Measurements from ENCODE around the gene RPS17.

Gene RPS17

DNA sequence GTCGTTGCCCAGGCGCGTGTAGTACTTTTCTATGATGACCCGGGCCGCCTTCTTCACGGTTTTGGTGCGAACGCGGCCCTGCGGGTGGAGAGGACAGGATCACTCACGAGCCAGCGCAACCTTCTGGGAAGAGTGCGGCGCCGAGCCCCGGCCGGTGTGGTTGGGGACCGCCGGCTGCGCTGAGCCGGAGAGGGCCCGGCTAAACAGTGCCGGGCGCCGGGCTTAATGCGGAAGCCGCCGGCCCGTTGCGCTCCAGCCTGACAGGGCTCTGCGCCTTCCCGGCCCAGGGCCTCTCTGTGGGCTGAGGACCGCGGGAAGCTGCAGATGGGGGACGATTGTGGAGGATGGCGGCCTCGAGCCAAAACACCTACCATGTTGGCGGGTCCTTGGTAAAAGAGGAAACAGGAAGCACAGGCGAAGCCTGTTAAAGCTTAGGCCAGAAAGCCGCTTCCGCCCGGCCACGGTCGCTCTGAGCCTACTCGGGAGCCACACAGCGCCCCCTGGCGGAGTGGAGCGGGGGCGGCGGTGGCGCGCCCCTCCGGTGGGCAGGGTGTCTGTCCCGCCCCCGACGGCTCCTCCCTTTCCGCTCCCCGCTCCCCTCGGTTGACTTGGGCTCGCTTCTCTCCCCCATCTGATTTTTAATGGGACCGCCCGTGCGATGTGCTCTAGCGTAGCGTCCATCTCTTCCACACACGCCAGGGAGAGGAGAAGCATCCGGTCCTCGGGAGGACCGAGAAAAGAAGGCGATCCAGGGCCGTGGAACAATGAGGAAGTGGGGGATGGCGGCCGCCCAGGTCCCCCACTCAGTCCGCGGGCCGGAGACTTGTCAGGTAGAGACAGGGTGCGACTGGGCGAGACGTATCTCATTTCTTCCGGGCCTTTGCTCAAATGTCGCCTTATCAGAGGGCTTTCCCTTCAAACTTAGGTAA is at the start of gene RPS17:
Gene RPS17, minus strand, starts transcription at position 403 of the 929 bp plus-strand sequence. Its CDS starts 29 bp downstream, at position 374.
- DNase-seq (ENCODE audit: low read depth) = peak; percentile 99

DNA sequence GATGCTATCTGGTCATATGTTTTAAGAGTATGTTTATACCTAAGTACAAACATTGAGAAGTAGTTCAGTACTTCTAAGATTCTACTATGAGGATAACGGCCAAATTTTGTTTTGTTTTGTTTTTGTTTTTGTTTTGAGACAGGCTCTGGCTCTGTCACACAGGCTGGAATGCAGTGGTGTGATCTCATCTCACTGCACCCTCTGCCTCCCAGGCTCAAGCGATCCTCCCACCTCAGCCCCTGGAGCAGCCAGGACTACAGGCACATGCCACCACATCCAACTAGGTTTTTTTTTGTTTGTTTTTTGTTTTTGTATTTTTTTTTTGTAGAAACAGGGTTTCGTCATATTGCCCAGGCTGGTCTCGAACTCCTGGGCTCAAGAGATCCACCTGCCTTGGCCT is 47.5 kb upstream of the RPS17 start:
- DNase-seq (ENCODE audit: low read depth) = no peak

DNA sequence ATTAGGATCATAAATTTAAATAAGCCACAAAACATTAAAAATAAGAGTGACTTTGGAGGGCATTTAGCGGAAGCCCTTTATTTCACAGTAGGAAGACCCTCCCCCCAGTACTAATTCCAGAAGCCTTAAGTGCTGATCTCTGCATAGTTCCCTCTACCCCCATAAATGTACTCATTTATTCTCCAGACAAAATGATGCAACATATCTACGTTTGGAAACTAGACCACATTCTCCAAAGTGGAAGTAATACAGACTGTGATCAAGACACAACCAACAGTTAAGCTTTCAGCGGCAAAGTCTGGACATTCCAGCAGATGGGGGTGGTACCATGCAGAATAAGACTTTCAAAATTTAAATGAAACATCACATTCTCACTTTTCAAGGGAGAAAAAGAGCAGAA is 44.8 kb upstream of the RPS17 start:
- no peak for DNase-seq (ENCODE audit: low read depth)

DNA sequence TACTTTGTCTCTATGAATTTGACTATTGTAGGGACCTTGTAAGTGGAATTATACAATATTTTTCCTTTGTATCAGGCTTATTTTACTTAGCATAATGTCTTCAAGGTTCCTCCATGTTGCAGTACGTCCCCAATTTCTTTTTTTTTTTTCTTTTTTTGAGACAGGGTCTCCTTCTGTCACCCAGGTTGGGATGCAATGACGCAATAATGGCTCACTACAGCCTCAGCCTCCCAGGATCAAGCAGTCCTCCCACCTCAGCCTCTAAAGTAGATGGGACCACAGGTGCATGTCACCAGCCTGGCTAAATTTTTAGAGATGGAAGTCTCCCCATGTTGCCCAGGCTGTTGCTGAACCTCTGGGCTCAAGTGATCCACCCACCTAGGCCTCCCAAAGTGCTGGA is 40.5 kb upstream of the RPS17 start:
- DNase-seq (ENCODE audit: low read depth) = no peak

DNA sequence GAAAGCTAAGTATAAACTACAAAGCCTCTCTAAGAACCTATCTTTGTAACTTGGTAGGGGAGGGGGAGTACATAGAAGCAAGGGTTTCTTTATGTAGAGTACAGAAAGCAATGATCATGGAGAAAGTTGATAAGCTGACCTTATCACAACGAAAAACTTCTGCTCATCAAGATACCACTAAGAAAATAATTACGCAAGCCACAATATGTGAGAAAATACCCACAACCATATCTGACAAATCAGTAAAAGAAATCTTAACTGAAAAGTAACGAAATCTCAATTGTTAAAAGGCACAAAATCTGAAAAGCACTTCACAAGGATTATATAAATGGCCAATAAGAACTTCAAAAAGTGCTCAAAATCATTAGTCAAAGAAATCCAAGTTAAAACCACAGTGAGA is 35.1 kb upstream of the RPS17 start:
- DNase-seq (ENCODE audit: low read depth) = no peak

DNA sequence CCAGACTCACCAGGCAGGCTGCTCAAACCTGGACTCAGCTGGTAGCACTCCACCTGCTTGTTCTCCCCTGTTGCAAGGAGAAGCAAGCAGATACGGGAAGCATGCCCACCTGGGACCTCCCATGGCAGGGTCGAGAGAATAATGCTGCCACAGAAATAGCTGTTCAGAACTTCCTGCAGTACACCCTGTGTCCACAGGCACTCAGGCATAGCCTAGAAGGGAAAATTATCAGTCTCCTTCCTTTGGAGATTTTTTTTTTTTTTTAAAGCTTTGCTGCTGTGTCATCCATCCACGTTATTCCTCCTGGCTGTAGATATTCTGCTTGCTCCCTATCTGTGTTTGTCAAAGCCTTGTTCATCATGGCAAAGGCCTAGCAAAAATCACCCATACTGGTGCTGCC is 32.7 kb upstream of the RPS17 start:
- DNase-seq (ENCODE audit: low read depth) = no peak

DNA sequence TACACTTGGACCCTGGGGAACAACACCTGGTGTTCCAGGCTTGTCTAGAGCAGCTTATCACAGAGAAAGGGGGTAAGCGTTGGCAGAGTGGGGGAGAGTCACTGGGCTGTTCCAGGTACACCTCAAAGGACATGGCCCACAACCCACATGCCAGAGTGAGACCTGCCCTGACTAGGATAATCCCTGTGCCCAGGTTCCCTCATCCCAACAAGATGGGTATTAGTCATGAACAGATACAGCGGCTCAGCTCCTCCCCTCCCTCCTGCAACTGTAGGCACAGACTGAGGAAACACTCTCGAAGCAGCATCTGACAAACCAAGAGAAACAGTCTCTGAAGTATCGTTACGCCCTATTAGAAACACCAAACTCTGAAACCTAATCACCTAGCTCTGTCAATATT is 32.1 kb upstream of the RPS17 start:
- no peak for DNase-seq (ENCODE audit: low read depth)

DNA sequence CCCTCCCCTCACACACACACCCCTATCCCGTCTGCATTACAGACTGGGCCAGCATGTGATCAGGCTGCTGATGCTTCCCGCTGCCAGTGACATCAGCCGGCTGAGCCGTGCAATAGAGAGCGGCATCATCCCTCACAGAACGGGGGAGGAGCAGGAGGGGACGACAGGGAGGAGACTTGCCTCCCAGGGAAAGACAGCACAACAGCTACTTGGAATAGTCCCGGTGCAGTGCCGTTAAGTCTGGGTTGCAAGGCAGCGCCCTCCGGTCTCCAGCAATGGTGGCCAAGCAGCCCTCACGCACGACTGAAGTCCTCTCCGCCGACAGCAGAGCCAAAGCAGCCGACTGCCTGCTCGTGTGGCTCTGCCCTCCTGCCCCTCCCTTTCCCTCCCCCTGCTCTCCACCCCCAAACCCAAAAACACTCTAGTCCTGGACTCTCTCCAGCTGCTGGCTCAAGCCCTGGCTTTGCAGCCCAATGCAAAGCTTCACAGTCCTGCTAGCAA is 31.5 kb upstream of the RPS17 start:
- no peak for DNase-seq (ENCODE audit: low read depth)

DNA sequence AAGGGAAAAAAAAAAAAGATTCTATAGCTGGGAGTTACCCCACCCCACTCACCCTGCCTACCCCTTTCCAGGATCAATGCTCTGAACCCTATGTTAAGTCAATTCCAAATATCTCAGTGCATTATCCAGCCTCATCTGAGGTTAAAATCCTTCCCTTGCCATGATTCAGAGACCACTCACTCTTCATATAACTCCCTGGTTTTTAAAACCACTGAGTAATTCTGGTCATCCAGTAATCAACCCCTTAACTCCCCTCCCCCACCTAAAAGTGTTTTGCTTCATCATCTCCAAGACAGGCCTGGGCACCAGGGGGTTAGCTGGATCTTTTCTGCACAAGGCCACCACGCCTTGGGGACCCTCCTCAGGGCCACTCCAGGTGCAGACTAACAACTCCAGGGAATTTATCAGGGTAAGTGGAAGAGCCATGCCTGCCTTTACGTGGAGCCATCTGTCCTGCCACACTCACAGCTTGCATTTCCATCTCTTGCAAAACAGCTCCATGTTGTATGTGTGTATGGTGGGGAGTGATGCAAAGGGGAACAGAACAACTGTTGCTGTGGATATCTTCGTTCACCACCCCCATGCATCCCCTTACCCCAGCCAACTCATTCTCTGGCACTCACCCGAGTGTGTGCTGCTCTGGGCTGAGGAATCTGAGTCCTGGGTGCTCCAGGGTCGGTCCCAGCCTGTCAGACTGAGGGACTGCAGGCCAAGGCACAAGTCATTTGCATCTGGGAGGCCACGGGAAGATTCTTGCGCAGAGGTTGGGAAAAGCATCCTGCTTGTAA is 30.7 kb upstream of the RPS17 start:
- no peak for DNase-seq (ENCODE audit: low read depth)

DNA sequence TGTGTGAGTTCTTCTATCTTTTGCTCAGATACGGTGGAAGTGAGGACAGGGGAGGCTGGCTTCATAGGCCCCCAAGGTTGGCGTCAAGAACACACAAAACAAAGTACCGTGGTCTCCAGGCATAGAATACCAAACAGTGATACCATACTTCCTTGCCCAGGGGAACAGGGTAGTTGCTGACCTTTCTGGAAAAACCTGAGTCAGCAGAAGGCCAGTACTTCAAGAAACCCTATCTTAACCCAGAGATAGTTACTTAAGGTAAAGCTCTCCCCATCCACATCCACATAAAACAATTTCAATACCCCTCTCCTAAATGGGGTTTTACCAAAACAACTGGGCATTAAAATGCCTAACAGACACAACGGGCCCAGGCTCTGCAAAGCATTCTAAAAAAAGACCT is 29.6 kb upstream of the RPS17 start:
- DNase-seq (ENCODE audit: low read depth) = no peak

DNA sequence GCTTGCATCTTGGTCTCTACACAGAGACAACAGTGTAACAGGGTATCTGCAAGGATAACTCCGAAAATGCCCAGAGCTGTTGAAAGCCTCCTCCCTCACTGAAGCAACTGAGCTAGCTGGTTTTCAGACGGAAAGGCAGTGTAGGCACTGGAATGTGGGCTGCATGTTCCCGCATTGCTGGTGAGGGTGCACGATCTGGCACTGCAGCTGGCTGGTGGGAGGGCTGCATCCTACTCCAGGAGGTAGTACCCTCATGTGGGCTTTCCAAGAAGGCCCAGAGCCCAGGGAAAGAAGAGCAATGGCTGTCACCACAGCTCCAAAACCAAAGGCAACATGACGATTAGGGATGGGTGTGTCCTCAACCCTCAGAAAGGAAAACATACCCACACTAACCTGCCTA is 28.7 kb upstream of the RPS17 start:
- no peak for DNase-seq (ENCODE audit: low read depth)

DNA sequence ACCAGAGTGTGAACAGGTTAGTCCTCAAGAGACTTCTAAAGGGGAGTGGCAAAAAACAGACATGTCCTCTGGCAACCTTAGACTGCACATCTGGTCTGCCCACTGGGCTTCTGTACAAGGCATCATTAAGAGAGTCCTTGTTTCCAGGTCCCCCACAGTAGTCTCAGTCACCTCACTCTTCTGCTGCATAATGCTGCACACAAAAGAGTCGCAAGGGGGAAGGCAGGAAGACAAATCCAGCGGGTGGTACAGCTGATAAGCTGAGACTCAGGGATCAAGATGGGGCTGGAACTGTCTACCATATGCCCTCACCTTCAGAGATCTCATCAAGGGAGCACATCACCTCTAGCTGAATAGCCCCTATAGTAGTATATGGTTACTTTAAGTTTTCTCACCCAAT is 27.4 kb upstream of the RPS17 start:
- no peak for DNase-seq (ENCODE audit: low read depth)

DNA sequence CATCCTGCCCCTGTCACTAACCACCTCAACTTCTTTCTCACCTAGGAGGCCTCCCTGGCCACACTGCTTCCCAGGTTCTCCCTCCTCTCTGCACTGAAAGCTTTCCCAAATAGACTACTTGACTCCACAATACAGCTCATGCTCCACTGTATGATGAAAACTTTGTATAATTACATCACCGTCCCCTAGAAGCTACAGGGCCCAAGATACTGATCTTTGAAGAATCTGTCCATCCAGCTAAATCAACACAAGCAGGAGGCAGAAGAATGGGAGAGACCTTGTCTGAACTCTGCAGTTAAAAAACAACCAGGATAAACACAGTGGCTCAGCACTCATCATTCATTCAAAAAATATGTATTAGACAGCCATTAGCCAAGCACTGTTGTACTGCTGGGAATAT is 26.4 kb upstream of the RPS17 start:
- no peak for DNase-seq (ENCODE audit: low read depth)

DNA sequence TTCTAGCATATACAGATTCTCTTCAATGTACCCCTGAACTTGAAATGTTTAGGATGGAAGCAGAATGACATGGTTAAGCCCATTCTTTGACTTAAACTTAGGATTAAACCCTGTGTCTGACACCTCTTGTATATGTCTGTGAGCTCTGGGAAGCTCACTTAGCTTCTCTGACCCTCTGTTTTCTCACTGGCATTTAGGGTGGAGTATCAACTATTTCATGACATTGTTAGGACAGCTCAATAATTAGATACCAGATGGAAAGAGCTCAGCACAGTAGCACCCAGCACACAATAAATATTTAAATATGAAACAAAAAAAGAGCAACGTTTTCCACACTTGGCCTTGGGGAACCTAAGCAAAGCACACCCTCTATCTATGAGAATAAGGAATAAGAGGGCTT is 18.2 kb upstream of the RPS17 start:
- DNase-seq (ENCODE audit: low read depth) = no peak

DNA sequence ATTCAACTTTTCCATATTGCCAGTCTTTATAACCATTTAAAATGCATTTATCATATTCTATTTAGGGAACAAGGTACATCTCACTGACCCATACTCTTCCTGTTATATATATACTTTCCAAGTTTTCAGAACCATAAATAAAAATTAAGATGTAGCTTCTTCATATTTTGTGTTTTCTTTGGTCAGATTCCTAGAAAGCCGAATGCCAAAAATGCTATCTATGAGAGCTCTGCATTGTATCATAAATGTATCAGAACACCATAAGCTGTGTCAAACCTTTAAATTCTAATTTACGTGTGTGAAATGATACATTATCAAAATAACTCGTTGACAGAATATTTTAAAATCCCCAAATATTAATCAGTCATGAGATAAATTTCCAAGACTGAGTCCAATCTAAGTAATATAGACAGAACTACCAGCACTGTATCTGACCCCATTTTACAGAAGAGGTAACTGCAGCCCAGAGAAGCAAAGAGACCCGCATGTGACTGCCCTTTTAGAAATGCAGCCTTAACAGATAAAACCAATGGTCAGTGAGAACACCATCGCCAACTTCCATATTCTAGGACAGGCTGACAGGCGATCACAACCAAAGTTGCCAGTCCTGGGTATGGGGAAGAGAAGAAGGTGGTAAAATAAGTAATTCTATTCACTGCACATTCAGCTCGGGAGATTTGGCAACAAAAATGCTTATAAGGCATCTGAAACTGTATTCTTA is 16.2 kb upstream of the RPS17 start:
- no peak for DNase-seq (ENCODE audit: low read depth)

DNA sequence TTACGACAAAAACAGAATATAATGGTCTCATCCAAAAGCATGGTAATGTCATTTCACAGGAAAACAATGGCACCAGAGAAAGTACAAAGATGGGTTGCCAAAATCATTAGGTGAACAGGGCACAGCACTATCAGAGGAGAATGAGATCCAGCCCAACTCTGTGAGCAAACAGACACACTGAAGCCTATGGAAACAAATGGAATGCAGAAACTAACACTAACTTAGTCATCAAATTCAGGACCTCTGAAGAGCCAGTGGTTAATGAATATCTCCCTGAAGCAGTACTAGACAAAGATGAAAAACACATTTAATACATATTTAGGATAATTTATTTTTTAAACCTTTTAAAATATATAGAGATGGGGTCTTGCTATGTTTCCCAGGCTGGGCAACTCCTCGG is 14.6 kb upstream of the RPS17 start:
- DNase-seq (ENCODE audit: low read depth) = no peak

DNA sequence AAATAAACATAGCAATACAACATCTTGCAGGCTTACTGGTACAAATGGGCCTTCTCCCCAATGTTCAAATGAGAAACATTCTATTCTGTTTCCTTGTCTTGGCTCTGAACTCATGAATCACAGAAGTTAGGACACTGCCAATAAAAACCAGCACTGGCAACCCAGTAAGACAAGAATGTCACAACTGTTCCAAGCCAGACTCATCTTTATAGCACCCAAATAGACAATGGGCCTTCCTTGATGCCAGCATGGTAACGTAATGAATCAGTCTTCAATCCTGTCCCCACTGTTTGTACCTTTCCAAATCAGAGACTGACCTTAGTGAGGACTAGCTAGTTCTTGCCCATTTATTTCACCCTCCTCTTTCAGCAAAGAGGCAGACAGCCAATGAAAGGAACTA is 14.1 kb upstream of the RPS17 start:
- no peak for DNase-seq (ENCODE audit: low read depth)

DNA sequence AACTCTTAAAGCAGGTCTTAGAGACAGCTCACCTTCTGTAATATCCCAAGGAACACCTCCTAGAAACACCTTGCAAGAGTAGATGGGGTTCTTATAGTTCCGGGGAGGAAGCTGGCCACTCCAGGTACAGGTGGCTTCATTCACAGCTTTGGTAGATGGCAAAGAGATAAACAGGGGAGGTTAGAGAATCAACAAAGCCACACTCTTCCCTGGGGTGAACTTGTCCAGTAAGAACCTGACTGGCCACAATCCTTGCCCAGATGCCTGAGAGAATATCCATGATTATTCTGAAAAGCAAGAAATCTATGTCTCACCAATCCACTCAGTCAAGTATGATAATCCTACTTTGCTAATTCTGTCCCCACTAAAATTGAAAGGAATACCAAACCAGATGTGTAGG is 13.6 kb upstream of the RPS17 start:
- no peak for DNase-seq (ENCODE audit: low read depth)

DNA sequence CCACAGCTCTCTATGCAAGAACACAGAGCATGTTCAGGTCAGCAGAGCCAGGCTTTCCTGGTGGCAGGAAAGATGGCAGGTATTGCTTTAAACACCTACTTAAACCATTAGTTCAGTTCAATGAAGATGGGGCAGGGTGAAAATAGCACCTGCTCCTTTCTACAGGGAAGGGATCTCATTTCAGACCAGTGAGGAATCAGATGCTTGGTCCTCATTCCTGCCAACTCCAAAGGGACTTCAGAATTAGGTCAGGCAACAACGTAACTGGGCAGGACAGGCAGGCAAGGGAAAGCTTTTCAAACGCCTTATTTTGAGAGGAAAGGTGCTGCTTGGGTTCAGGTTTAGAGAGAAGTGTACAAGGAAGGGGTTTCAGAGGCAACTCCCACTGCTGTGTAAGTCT is 12.6 kb upstream of the RPS17 start:
- no peak for DNase-seq (ENCODE audit: low read depth)

DNA sequence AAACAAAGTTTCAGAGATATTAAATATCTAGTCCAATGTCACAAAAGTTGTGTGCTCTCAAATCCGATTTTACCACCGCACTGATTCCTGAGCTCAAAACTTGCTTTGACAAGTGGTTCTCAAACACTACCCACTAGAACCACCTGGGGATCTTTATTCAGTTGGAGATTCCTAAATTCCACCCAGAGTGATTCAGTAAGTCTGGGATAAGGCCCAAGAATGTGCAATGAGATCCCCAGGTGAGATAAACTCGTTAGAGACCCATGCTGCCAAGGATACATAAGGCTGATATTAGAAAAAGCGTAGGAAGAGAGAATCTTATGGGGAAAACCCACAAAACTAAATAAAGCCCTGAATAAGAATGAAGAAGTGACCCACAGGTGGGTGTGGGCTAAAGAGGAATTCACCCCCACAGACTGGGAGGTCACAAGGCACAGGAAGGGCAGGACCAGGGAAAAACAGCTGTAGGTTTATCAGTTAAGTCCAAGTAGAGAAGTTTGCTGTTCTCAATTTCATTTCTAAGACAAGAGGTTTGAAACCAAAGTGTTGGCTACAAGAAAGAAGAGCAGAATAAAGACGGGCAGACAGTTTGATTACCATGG is 11.5 kb upstream of the RPS17 start:
- DNase-seq (ENCODE audit: low read depth) = no peak

DNA sequence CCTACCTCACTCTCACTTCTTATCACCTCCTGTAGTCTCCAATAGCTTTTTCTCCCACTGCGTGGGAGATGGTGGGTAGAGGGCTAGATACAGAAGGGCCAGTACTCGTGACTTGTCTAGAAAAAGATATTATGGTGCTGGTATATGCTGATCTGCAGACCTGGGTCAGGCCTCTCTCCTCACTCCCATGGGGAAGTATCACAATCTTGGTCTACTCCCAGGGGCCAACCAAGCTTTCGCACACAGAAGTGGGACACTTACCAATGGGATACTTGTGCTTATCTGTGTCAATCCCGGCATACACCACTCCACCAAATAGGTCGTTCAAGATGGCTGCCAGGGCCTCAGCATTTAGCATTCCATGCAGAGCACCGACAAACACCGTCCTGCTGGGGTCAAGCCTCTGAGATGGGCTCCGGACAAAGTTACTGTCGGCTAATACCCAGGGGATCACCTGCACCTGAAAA is 9.0 kb upstream of the RPS17 start:
- DNase-seq (ENCODE audit: low read depth) = no peak

DNA sequence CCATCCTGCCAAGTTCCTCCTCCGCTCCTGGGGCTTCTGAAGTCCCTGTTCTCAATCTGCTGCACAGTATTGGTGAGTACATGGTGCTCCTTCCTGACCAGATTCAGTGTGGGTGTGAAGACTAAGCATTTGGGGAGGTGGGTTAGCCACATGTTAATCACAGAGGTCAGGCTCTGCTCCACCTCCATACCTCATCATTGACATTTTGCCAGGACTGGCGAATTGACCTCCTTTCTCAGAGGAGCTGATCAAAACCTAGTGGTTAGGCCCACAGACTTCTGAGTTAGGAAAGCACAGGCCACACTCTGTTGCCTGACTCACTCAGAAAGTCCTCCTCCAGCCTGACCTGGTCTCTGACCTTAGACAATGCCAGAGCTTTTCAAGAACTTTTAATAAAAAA is 8.4 kb upstream of the RPS17 start:
- no peak for DNase-seq (ENCODE audit: low read depth)
